Muscle of leg (tissue), 11 donors: ENCODE measurements around the gene LMO7. TPM values are rescaled to one million over a fixed set of nuclear protein-coding genes. Genes with fewer than 3 reads are reported as not detected.
A peak's percentile ranks its signal among the peaks of the same experiment; 100 is the strongest.

Source experiments
- DNase-seq: peaks from one replicate; pipeline ENCODE4 v3.0.0; 2013
- H3K27ac ChIP-seq: one replicate; pipeline ENCODE4 v1.5.1; 2013; ENCODE audit warnings: mild to moderate bottlenecking, low read length, control low read depth
- H3K27me3 ChIP-seq: one replicate; pipeline ENCODE4 v1.6.1; 2013; ENCODE audit warnings: low read length; ENCODE audit not compliant: control insufficient read depth, insufficient read depth
- H3K36me3 ChIP-seq: one replicate; pipeline ENCODE4 v1.6.1; 2013; ENCODE audit warnings: low read length; ENCODE audit not compliant: control insufficient read depth, insufficient read depth
- H3K4me1 ChIP-seq: one replicate; pipeline ENCODE4 v1.6.1; 2013; ENCODE audit warnings: low read length; ENCODE audit not compliant: control insufficient read depth, insufficient read depth
- H3K4me3 ChIP-seq: one replicate; pipeline ENCODE4 v1.5.1; 2013; ENCODE audit warnings: low read length, control low read depth
- H3K9me3 ChIP-seq: replicated peaks from 2 replicates; pipeline ENCODE4 v1.6.1; 2013; ENCODE audit warnings: low read depth, low read length; ENCODE audit not compliant: control insufficient read depth
- WGBS: methylation state at CpG from one replicate; pipeline ENCODE4 v1.1.5; 2013; ENCODE audit warnings: missing lambda C conversion rate; ENCODE audit not compliant: insufficient coverage; 5-methylcytosine and 5-hydroxymethylcytosine counted together
- polyA plus RNA-seq, 8 donors: library from polyadenylated mRNA; unstranded; fragments of 120-200 nt; gene quantifications; one replicate each; pipeline versions ENCODE4 v1.2.1 to v1.2.3, GENCODE V29; 2013; ENCODE audit warnings: inconsistent platforms in 1 of 8, low replicate concordance in 1 of 8; ENCODE audit not compliant: insufficient read length in 8 of 8, insufficient read depth in 1 of 8
- total RNA-seq: library from RNA; stranded (reverse); fragments of 120-200 nt; gene quantifications from one replicate; pipeline ENCODE4 v1.2.4, GENCODE V29; 2013

The LMO7 gene
- total and polyA plus RNA-seq, 9 donors: 85.1 to 155 (median 116) TPM

- H3K27me3 ChIP-seq: no peaks in the 10 kb centered on the region
- H3K4me3 ChIP-seq: peak overlapping the region; percentile 37
- H3K9me3 ChIP-seq: no peaks in the 10 kb centered on the region
- H3K4me1 ChIP-seq: no peaks in the 10 kb centered on the region
- peak overlapping the region; percentile 87 for H3K27ac ChIP-seq
- DNase-seq: peak; percentile 31
- 43% methylated on average over 3 of the region's 6 CpGs for WGBS
- H3K36me3 ChIP-seq: no peaks in the 10 kb centered on the region
Observed at GRCh38 chr13:75871059-75871458, 234.9 kb downstream of the LMO7 start.

- Histone ChIP-seq H3K4me1 (peaks cover 2% of the 10 kb centered on the region), H3K36me3 (no peaks in the 10 kb centered on the region), H3K9me3 (no peaks in the 10 kb centered on the region), H3K4me3 (no peak overlapping the region), H3K27me3 (no peaks in the 10 kb centered on the region), H3K27ac (no peak overlapping the region)
- no peak for DNase-seq
- no CpG with 5 or more reads among the region's 3 CpGs for WGBS
Observed at GRCh38 chr13:75872980-75873379, 236.8 kb downstream of the LMO7 start.

GRCh38 chr13:75873494-75873893 lies 237.4 kb downstream of the LMO7 start:
- Histone ChIP-seq H3K4me1 (peaks cover 2% of the 10 kb centered on the region), H3K4me3 (no peak overlapping the region), H3K36me3 (no peaks in the 10 kb centered on the region), H3K27me3 (no peaks in the 10 kb centered on the region), H3K27ac (no peak overlapping the region), H3K9me3 (no peaks in the 10 kb centered on the region)
- no peak for DNase-seq
- WGBS: 100% methylated on average over 1 of the region's 10 CpGs

- Histone ChIP-seq H3K27me3 (no peaks in the 10 kb centered on the region), H3K4me1 (peaks cover 2% of the 10 kb centered on the region), H3K4me3 (no peak overlapping the region), H3K9me3 (no peaks in the 10 kb centered on the region), H3K27ac (no peak overlapping the region), H3K36me3 (no peaks in the 10 kb centered on the region)
- DNase-seq: no peak
- WGBS: no CpG with 5 or more reads among the region's 1 CpG
Observed at GRCh38 chr13:75875450-75875849, 239.3 kb downstream of the LMO7 start.

GRCh38 chr13:75876142-75877050 lies 240.3 kb downstream of the LMO7 start:
- no peaks in the 10 kb centered on the region for H3K27me3 ChIP-seq
- DNase-seq: peak; percentile 84
- WGBS: 25% methylated on average over 2 of the region's 11 CpGs
- H3K4me3 ChIP-seq: no peak overlapping the region
- peaks cover 2% of the 10 kb centered on the region for H3K4me1 ChIP-seq
- no peaks in the 10 kb centered on the region for H3K9me3 ChIP-seq
- no peak overlapping the region for H3K27ac ChIP-seq
- no peaks in the 10 kb centered on the region for H3K36me3 ChIP-seq

GRCh38 chr13:75877071-75877470 lies 240.9 kb downstream of the LMO7 start:
- WGBS: 98% methylated on average over 3 of the region's 3 CpGs
- Histone ChIP-seq H3K4me1 (peaks cover 2% of the 10 kb centered on the region), H3K4me3 (no peak overlapping the region), H3K27me3 (no peaks in the 10 kb centered on the region), H3K9me3 (no peaks in the 10 kb centered on the region), H3K36me3 (no peaks in the 10 kb centered on the region), H3K27ac (no peak overlapping the region)
- DNase-seq: no peak

GRCh38 chr13:75879656-75880055 lies 243.5 kb downstream of the LMO7 start:
- Histone ChIP-seq H3K36me3 (no peaks in the 10 kb centered on the region), H3K27me3 (no peaks in the 10 kb centered on the region), H3K4me1 (peaks cover 2% of the 10 kb centered on the region), H3K27ac (no peak overlapping the region), H3K4me3 (no peak overlapping the region), H3K9me3 (no peaks in the 10 kb centered on the region)
- DNase-seq: no peak
- WGBS: 100% methylated on average over 1 of the region's 4 CpGs

GRCh38 chr13:75881109-75881775 lies 245.1 kb downstream of the LMO7 start:
- DNase-seq: no peak
- no peaks in the 10 kb centered on the region for H3K36me3 ChIP-seq
- no peaks in the 10 kb centered on the region for H3K9me3 ChIP-seq
- H3K27me3 ChIP-seq: no peaks in the 10 kb centered on the region
- H3K4me3 ChIP-seq: no peak overlapping the region
- H3K27ac ChIP-seq: no peak overlapping the region
- H3K4me1 ChIP-seq: peaks cover 2% of the 10 kb centered on the region
- WGBS: no CpG with 5 or more reads among the region's 4 CpGs

- WGBS: no CpG with 5 or more reads among the region's 1 CpG
- Histone ChIP-seq H3K27ac (no peak overlapping the region), H3K27me3 (no peaks in the 10 kb centered on the region), H3K9me3 (no peaks in the 10 kb centered on the region), H3K4me1 (no peaks in the 10 kb centered on the region), H3K4me3 (no peak overlapping the region), H3K36me3 (no peaks in the 10 kb centered on the region)
- DNase-seq: no peak
Observed at GRCh38 chr13:75882261-75882660, 246.1 kb downstream of the LMO7 start.

GRCh38 chr13:75889427-75889826 lies 253.3 kb downstream of the LMO7 start:
- Histone ChIP-seq H3K27ac (no peak overlapping the region), H3K4me3 (no peak overlapping the region), H3K9me3 (no peaks in the 10 kb centered on the region), H3K27me3 (no peaks in the 10 kb centered on the region), H3K36me3 (no peaks in the 10 kb centered on the region), H3K4me1 (no peaks in the 10 kb centered on the region)
- no peak for DNase-seq
